ENCODE data around the gene ELAPOR1. TPM values are rescaled to one million over a fixed set of nuclear protein-coding genes. Genes with fewer than 3 reads are reported as not detected.

Gene ELAPOR1, protein sequence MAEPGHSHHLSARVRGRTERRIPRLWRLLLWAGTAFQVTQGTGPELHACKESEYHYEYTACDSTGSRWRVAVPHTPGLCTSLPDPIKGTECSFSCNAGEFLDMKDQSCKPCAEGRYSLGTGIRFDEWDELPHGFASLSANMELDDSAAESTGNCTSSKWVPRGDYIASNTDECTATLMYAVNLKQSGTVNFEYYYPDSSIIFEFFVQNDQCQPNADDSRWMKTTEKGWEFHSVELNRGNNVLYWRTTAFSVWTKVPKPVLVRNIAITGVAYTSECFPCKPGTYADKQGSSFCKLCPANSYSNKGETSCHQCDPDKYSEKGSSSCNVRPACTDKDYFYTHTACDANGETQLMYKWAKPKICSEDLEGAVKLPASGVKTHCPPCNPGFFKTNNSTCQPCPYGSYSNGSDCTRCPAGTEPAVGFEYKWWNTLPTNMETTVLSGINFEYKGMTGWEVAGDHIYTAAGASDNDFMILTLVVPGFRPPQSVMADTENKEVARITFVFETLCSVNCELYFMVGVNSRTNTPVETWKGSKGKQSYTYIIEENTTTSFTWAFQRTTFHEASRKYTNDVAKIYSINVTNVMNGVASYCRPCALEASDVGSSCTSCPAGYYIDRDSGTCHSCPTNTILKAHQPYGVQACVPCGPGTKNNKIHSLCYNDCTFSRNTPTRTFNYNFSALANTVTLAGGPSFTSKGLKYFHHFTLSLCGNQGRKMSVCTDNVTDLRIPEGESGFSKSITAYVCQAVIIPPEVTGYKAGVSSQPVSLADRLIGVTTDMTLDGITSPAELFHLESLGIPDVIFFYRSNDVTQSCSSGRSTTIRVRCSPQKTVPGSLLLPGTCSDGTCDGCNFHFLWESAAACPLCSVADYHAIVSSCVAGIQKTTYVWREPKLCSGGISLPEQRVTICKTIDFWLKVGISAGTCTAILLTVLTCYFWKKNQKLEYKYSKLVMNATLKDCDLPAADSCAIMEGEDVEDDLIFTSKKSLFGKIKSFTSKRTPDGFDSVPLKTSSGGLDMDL
- total RNA-seq = 0.25 TPM

GRCh38 chr1:109113590-109114341, at the start of gene ELAPOR1:
Gene ELAPOR1, plus strand, starts transcription at chr1:109114115. Its CDS starts 69 bp downstream, at chr1:109114184.
- intact Hi-C loops (cut with DNase I) = no loop called here

DNA sequence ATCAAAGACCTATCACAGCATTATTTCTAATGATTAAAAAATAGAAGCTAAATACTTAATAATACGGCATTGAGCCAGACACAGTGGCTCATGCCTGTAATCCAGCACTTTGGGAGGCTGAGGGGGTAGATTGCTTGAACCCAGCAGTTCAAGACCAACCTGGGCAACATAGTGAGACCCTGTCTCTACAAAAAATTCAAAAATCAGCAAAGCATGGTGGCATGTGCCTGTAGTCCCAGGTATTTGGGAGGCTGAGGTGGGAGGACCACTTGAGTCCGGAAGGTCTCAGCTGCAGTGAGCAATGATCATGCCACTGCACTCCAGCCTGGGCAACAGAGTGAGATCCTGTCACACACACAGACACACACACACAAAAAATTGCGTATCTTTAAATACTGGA, 48.8 kb upstream of the ELAPOR1 start:
- intact Hi-C loops (cut with DNase I) = no loop called here
- Histone ChIP-seq H3K9me3 (no peaks in the 10 kb centered on the region), H3K36me3 (peaks cover 0 to 20% of the 10 kb centered on the region in 2 donors), H3K4me3 (no peak overlapping the region), H3K27ac (no peak overlapping the region), H3K27me3 (no peaks in the 10 kb centered on the region), H3K4me1 (no peaks in the 10 kb centered on the region)
- no peak for TF ChIP-seq POLR2A (IDR thresholded peaks at IDR 0.05)
- TF ChIP-seq POLR2AphosphoS5 (IDR thresholded peaks at IDR 0.05; ENCODE audit: insufficient read depth in 1 of 2, low read depth in 1 of 2) = no peak
- TF ChIP-seq, protein P1, sequence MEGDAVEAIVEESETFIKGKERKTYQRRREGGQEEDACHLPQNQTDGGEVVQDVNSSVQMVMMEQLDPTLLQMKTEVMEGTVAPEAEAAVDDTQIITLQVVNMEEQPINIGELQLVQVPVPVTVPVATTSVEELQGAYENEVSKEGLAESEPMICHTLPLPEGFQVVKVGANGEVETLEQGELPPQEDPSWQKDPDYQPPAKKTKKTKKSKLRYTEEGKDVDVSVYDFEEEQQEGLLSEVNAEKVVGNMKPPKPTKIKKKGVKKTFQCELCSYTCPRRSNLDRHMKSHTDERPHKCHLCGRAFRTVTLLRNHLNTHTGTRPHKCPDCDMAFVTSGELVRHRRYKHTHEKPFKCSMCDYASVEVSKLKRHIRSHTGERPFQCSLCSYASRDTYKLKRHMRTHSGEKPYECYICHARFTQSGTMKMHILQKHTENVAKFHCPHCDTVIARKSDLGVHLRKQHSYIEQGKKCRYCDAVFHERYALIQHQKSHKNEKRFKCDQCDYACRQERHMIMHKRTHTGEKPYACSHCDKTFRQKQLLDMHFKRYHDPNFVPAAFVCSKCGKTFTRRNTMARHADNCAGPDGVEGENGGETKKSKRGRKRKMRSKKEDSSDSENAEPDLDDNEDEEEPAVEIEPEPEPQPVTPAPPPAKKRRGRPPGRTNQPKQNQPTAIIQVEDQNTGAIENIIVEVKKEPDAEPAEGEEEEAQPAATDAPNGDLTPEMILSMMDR (IDR thresholded peaks at IDR 0.05) = no peak
- DNase-seq (ENCODE audit: extremely low spot score in 2 of 2) = no peak

More at GRCh38 chr1:109113590-109114341, at the start of gene ELAPOR1:
- DNase-seq (ENCODE audit: extremely low spot score in 2 of 2) = no peak
- H3K4me3 ChIP-seq = peak within 1 kb of the TSS; percentile 36 to 59
- no peaks in the 10 kb centered on the region for H3K36me3 ChIP-seq
- TF ChIP-seq POLR2AphosphoS5 (IDR thresholded peaks at IDR 0.05; ENCODE audit: insufficient read depth in 1 of 2, low read depth in 1 of 2) = peak in 1 of 2 donors; percentile 12
- TF ChIP-seq, protein P1 (IDR thresholded peaks at IDR 0.05) = no peak
- H3K4me1 ChIP-seq = peaks cover 26% of the 10 kb centered on the region
- no peaks in the 10 kb centered on the region for H3K9me3 ChIP-seq
- H3K27ac ChIP-seq = no peak within 1 kb of the TSS
- H3K27me3 ChIP-seq = no peaks in the 10 kb centered on the region

- no peak overlapping the region for H3K27ac ChIP-seq
- no peaks in the 10 kb centered on the region for H3K27me3 ChIP-seq
- no peaks in the 10 kb centered on the region for H3K4me1 ChIP-seq
- no peaks in the 10 kb centered on the region for H3K9me3 ChIP-seq
- H3K4me3 ChIP-seq = no peak overlapping the region
- TF ChIP-seq, protein P1 (IDR thresholded peaks at IDR 0.05) = no peak
- TF ChIP-seq POLR2A (IDR thresholded peaks at IDR 0.05) (no peak), POLR2AphosphoS5 (IDR thresholded peaks at IDR 0.05; ENCODE audit: insufficient read depth in 1 of 2, low read depth in 1 of 2) (no peak)
- H3K36me3 ChIP-seq = peaks cover 0 to 18% of the 10 kb centered on the region in 2 donors
- intact Hi-C loops (cut with DNase I) = no loop called here
- DNase-seq (ENCODE audit: extremely low spot score in 2 of 2) = no peak
Observed at GRCh38 chr1:109067883-109068282, 46.0 kb upstream of the ELAPOR1 start.

DNA sequence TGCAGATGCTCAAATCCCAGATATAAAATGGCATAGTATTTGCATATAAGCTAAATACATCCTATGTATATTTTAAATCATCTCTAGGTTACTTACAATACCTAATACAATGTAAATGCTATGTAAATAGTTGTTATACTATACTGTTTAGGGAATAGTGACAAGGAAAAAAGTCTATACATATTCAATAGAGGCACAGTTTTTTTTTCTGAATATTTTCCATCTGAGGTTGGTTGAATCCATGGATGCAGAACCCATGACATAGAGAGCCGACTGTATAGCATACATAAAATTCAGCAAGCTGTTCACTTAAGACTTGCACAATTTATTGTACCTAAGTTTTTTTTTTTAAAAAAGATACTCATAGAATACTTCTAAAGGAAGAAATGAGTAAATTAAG, 44.6 kb upstream of the ELAPOR1 start:
- Histone ChIP-seq H3K27ac (no peak overlapping the region), H3K27me3 (no peaks in the 10 kb centered on the region), H3K36me3 (peaks cover 0 to 9% of the 10 kb centered on the region in 2 donors), H3K4me3 (no peak overlapping the region), H3K4me1 (no peaks in the 10 kb centered on the region), H3K9me3 (no peaks in the 10 kb centered on the region)
- no peak for DNase-seq (ENCODE audit: extremely low spot score in 2 of 2)
- intact Hi-C loops (cut with DNase I) = no loop called here
- TF ChIP-seq, protein P1 (IDR thresholded peaks at IDR 0.05) = no peak
- TF ChIP-seq POLR2A (IDR thresholded peaks at IDR 0.05) = no peak
- no peak for TF ChIP-seq POLR2AphosphoS5 (IDR thresholded peaks at IDR 0.05; ENCODE audit: insufficient read depth in 1 of 2, low read depth in 1 of 2)
